HepG2 (cell line): Measurements from ENCODE around the gene SART1. TPM values are rescaled to one million over a fixed set of nuclear protein-coding genes. Genes with fewer than 3 reads are reported as not detected.

Source experiments
- ATAD3A ChIP-seq: sonication (generic); formaldehyde crosslinking; IDR thresholded peaks from 2 replicates; pipeline ENCODE4 v1.4.0; 2020; ENCODE audit warnings: missing genetic modification reagents
- BCL6 ChIP-seq: IDR thresholded peaks from 2 replicates; pipeline ENCODE4 v1.6.1; 2016; ENCODE audit warnings: missing genetic modification reagents, missing compliant biosample characterization
- CCDC6 ChIP-seq: sonication (generic); formaldehyde crosslinking; IDR thresholded peaks from 2 replicates; pipeline ENCODE4 v1.8.1; 2022; ENCODE audit warnings: mild to moderate bottlenecking, missing genetic modification reagents, moderate library complexity
- CEBPG ChIP-seq: IDR thresholded peaks from 2 replicates; pipeline ENCODE4 v1.6.1; 2016
- ETV6 ChIP-seq: sonication (generic); formaldehyde crosslinking; conservative IDR thresholded peaks from 2 replicates; pipeline ENCODE4 v1.4.0; 2020; ENCODE audit warnings: missing genetic modification reagents
- FOXK1 ChIP-seq: sonication (generic); formaldehyde crosslinking; IDR thresholded peaks from 2 replicates; pipeline ENCODE4 v1.4.0; 2020; ENCODE audit warnings: low read depth, missing genetic modification reagents, borderline replicate concordance
- HMG20A ChIP-seq: IDR thresholded peaks from 2 replicates; pipeline ENCODE4 v1.6.1; 2016; ENCODE audit warnings: borderline replicate concordance
- HNRNPH1 ChIP-seq: fragments of 200-400 bp; formaldehyde crosslinking; optimal IDR thresholded peaks from 2 replicates; pipeline ENCODE3; 2017; ENCODE audit warnings: mild to moderate bottlenecking, low read depth, low read length
- IKZF4 ChIP-seq: sonication (generic); formaldehyde crosslinking; IDR thresholded peaks from 2 replicates; pipeline ENCODE4 v1.5.1; 2020; ENCODE audit warnings: borderline replicate concordance, mild to moderate bottlenecking, low read depth, missing genetic modification reagents; ENCODE audit errors: not compliant biosample characterization
- NONO ChIP-seq, 2 experiments: fragments of 450-650 bp in 1 of 2; sonication (generic) in 1 of 2; formaldehyde crosslinking in 1 of 2; IDR thresholded peaks in 1 of 2; conservative IDR thresholded peaks in 1 of 2; 2 replicates each; pipeline versions ENCODE4 v1.6.1 to v1.8.0; 2017 to 2022; ENCODE audit warnings: mild to moderate bottlenecking in 1 of 2, missing genetic modification reagents in 1 of 2, moderate library complexity in 1 of 2
- NR2F2 ChIP-seq: IDR thresholded peaks from 2 replicates; pipeline ENCODE4 v1.6.1; 2012; ENCODE audit warnings: low read depth, inconsistent platforms, borderline replicate concordance
- PHB2 ChIP-seq: fragments of 450-650 bp; IDR thresholded peaks from 2 replicates; pipeline ENCODE4 v1.6.1; 2018; ENCODE audit not compliant: partially characterized antibody
- PHF8 ChIP-seq: sonication (generic); formaldehyde crosslinking; IDR thresholded peaks from 2 replicates; pipeline ENCODE4 v1.5.0; 2020; ENCODE audit warnings: missing genetic modification reagents
- RARG ChIP-seq: sonication (generic); formaldehyde crosslinking; IDR thresholded peaks from 2 replicates; pipeline ENCODE4 v1.4.0; 2020; ENCODE audit warnings: low read depth, mild to moderate bottlenecking, missing genetic modification reagents
- SIN3B ChIP-seq: fragments of 150-350 bp; IDR thresholded peaks from 2 replicates; pipeline ENCODE4 v1.6.1; 2014; ENCODE audit warnings: low read length
- SRF ChIP-seq: IDR thresholded peaks from 2 replicates; pipeline ENCODE4 v1.6.1; 2011; ENCODE audit warnings: mild to moderate bottlenecking, low read depth, low read length, moderate library complexity
- TP53 ChIP-seq: sonication (generic); formaldehyde crosslinking; conservative IDR thresholded peaks from 2 replicates; pipeline ENCODE4 v1.4.0; 2020; ENCODE audit warnings: missing genetic modification reagents
- ZC3H4 ChIP-seq: sonication (generic); formaldehyde crosslinking; IDR thresholded peaks from 2 replicates; pipeline ENCODE4 v1.4.0; 2020; ENCODE audit warnings: missing genetic modification reagents, borderline replicate concordance
- ZFP62 ChIP-seq: sonication (generic); formaldehyde crosslinking; IDR thresholded peaks from 2 replicates; pipeline ENCODE4 v1.4.0; 2020; ENCODE audit warnings: missing genetic modification reagents
- ZIK1 ChIP-seq: sonication (generic); formaldehyde crosslinking; IDR thresholded peaks from 2 replicates; pipeline ENCODE4 v1.5.0; 2020; ENCODE audit warnings: mild to moderate bottlenecking, low read depth, missing genetic modification reagents, borderline replicate concordance
- polyA plus RNA-seq, 8 experiments: library from polyadenylated mRNA; depleted of rRNA in 3 of 8; stranded (reverse) in 7 of 8; unstranded in 1 of 8; fragments of >200 nt; fragmentation: Illumina TruSeq in 4 of 8; extraction: Trizol in 4 of 8; gene quantifications; 2 replicates each; pipeline versions ENCODE4 v1.2.1 to v1.2.3, GENCODE V29; 2011 to 2016; ENCODE audit warnings: low read depth in 4 of 8, missing spikeins in 1 of 8, mixed read lengths in 1 of 8; ENCODE audit not compliant: insufficient read depth in 1 of 8
- total RNA-seq, 5 experiments: library from RNA; depleted of rRNA; stranded (reverse); fragments of >200 nt; fragmentation: Illumina TruSeq; extraction: Trizol; gene quantifications; 2 replicates each; pipeline ENCODE4 v1.2.3, GENCODE V29; 2016; ENCODE audit warnings: low read depth in 1 of 5
- TF ChIP-seq, protein P1 (sequence below): sonication (generic); formaldehyde crosslinking; IDR thresholded peaks from 2 replicates; pipeline ENCODE4 v1.5.0; 2020; ENCODE audit warnings: missing genetic modification reagents, mild to moderate bottlenecking, borderline replicate concordance
- TF ChIP-seq, protein P2 (sequence below): sonication (generic); formaldehyde crosslinking; IDR thresholded peaks from 2 replicates; pipeline ENCODE4 v1.5.0; 2020; ENCODE audit warnings: mild to moderate bottlenecking, missing genetic modification reagents, moderate library complexity
- TF ChIP-seq, protein P3 (sequence below): sonication (generic); formaldehyde crosslinking; conservative IDR thresholded peaks from 2 replicates; pipeline ENCODE4 v1.4.0; 2020; ENCODE audit warnings: mild to moderate bottlenecking, missing genetic modification reagents, moderate library complexity
- TF ChIP-seq, protein P4 (sequence below): sonication (generic); formaldehyde crosslinking; IDR thresholded peaks from 2 replicates; pipeline ENCODE4 v1.4.0; 2020; ENCODE audit warnings: missing genetic modification reagents; ENCODE audit errors: not compliant biosample characterization

Gene SART1
- total and polyA plus RNA-seq, 2 of the 13 experiments (the other 11 are each of a cell fraction or from before 2014, with no cell fraction given): 11.3 to 22.5 TPM

DNA sequence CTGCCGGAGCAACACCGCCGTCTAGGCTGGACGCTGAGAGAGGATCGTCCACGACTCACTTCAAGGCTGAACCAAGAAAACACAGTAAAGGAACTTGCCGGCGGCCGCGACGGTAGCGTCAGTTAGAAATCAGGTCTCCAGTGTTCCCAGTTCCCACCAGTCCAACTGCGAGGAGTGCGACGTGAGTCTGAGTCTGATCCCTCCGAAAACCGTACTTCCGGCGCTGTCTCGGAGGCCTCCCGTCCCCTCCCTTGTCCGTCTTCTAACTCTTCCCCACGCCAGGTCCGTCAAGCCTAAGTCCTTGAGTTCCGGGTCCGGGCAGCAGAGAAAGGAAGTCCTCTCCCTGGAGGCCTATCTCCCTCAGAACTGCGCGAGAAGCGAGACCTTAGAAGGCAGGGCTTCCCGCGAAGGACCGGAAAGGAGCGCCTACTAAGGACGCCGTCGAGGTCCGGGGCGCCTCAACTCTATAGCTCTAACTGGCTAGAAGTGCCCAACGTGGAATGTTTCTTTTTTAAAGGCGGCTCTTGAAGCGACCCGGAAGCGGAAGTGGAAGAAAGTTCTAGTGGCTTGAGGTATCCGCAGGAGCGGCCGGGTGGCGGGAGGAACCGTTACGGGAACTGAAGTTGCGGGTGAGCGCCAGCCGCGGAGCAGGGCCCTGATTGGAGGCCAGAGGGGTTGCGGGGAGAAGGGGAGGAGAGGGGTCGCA, 40.6 kb downstream of the SART1 start, which contains the start of the genes BANF1 and EIF1AD (continued):
- no peak for TF ChIP-seq BCL6 (CRISPR knock-in tag)
- TF ChIP-seq ZIK1 (CRISPR knock-in tag): peak; percentile 76; the same call in 1 of the 2 replicates
- no peak for TF ChIP-seq NONO (IDR thresholded peaks at IDR 0.05)
- TF ChIP-seq NONO (CRISPR knock-in tag; conservative IDR thresholded peaks at IDR 0.05): peak; percentile 87
- TF ChIP-seq CCDC6: no peak; the same call in 1 of the 2 replicates
- TF ChIP-seq RARG (CRISPR knock-in tag): peak; percentile 77; the same call in 1 of the 2 replicates
- TF ChIP-seq HMG20A (CRISPR knock-in tag): peak; percentile 53; the same call in 1 of the 2 replicates
- peak; percentile 74 for TF ChIP-seq ETV6
- TF ChIP-seq PHF8 (CRISPR knock-in tag): peak; percentile 93
- TF ChIP-seq TP53 (CRISPR knock-in tag): no peak
- no peak for TF ChIP-seq ATAD3A
- TF ChIP-seq, protein P1, sequence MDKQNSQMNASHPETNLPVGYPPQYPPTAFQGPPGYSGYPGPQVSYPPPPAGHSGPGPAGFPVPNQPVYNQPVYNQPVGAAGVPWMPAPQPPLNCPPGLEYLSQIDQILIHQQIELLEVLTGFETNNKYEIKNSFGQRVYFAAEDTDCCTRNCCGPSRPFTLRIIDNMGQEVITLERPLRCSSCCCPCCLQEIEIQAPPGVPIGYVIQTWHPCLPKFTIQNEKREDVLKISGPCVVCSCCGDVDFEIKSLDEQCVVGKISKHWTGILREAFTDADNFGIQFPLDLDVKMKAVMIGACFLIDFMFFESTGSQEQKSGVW (CRISPR knock-in tag): no peak
- TF ChIP-seq, protein P2, sequence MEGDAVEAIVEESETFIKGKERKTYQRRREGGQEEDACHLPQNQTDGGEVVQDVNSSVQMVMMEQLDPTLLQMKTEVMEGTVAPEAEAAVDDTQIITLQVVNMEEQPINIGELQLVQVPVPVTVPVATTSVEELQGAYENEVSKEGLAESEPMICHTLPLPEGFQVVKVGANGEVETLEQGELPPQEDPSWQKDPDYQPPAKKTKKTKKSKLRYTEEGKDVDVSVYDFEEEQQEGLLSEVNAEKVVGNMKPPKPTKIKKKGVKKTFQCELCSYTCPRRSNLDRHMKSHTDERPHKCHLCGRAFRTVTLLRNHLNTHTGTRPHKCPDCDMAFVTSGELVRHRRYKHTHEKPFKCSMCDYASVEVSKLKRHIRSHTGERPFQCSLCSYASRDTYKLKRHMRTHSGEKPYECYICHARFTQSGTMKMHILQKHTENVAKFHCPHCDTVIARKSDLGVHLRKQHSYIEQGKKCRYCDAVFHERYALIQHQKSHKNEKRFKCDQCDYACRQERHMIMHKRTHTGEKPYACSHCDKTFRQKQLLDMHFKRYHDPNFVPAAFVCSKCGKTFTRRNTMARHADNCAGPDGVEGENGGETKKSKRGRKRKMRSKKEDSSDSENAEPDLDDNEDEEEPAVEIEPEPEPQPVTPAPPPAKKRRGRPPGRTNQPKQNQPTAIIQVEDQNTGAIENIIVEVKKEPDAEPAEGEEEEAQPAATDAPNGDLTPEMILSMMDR (CRISPR knock-in tag): peak; percentile 44; the same call in 1 of the 2 replicates
- TF ChIP-seq, protein P3, sequence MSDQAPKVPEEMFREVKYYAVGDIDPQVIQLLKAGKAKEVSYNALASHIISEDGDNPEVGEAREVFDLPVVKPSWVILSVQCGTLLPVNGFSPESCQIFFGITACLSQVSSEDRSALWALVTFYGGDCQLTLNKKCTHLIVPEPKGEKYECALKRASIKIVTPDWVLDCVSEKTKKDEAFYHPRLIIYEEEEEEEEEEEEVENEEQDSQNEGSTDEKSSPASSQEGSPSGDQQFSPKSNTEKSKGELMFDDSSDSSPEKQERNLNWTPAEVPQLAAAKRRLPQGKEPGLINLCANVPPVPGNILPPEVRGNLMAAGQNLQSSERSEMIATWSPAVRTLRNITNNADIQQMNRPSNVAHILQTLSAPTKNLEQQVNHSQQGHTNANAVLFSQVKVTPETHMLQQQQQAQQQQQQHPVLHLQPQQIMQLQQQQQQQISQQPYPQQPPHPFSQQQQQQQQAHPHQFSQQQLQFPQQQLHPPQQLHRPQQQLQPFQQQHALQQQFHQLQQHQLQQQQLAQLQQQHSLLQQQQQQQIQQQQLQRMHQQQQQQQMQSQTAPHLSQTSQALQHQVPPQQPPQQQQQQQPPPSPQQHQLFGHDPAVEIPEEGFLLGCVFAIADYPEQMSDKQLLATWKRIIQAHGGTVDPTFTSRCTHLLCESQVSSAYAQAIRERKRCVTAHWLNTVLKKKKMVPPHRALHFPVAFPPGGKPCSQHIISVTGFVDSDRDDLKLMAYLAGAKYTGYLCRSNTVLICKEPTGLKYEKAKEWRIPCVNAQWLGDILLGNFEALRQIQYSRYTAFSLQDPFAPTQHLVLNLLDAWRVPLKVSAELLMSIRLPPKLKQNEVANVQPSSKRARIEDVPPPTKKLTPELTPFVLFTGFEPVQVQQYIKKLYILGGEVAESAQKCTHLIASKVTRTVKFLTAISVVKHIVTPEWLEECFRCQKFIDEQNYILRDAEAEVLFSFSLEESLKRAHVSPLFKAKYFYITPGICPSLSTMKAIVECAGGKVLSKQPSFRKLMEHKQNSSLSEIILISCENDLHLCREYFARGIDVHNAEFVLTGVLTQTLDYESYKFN: peak; percentile 63
- no peak for TF ChIP-seq HNRNPH1
- peak; percentile 95 for TF ChIP-seq SIN3B
- no peak for TF ChIP-seq ZC3H4 (CRISPR knock-in tag)
- no peak for TF ChIP-seq ZFP62
- peak; percentile 56 for TF ChIP-seq CEBPG (CRISPR knock-in tag)
- TF ChIP-seq FOXK1 (CRISPR knock-in tag): peak; percentile 87; the same call in 1 of the 2 replicates
- no peak for TF ChIP-seq PHB2
- TF ChIP-seq, protein P4, sequence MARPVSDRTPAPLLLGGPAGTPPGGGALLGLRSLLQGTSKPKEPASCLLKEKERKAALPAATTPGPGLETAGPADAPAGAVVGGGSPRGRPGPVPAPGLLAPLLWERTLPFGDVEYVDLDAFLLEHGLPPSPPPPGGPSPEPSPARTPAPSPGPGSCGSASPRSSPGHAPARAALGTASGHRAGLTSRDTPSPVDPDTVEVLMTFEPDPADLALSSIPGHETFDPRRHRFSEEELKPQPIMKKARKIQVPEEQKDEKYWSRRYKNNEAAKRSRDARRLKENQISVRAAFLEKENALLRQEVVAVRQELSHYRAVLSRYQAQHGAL (CRISPR knock-in tag): no peak
- TF ChIP-seq SRF: peak; percentile 70; the same call in 1 of the 2 replicates
- peak; percentile 71; the same call in 1 of the 2 replicates for TF ChIP-seq NR2F2
- peak; percentile 38 for TF ChIP-seq IKZF4 (CRISPR knock-in tag)
